SU-DHL-6 (cell line): ENCODE data around the gene PCDHB9.
"Not testable (repeated sequence)": the region's sequence is repeated elsewhere in the genome, so short reads cannot be mapped to it uniquely, and the experiment has no call there.

ENCODE experiments used
- H2AFZ ChIP-seq: fragments of 200-600 bp; sonication (generic); 2 replicates; pipeline ENCODE4 v1.6.1; 2014; ENCODE audit warnings: low read depth, mild to moderate bottlenecking, moderate library complexity, mixed read lengths, antibody characterized with exemption, low read length; ENCODE audit not compliant: severe bottlenecking
- H3F3A ChIP-seq: fragments of 200-600 bp; shearing (Covaris generic); 2 replicates; pipeline ENCODE4 v1.6.0; 2016; ENCODE audit warnings: antibody characterized with exemption, mild to moderate bottlenecking; ENCODE audit not compliant: insufficient read depth
- H3K27ac ChIP-seq: fragments of 200-600 bp; sonication (generic); 2 replicates; pipeline ENCODE4 v1.5.1; 2016; ENCODE audit warnings: low read depth, mild to moderate bottlenecking, low read length, moderate library complexity, mixed read lengths
- H3K27me3 ChIP-seq: fragments of 200-600 bp; sonication (generic), shearing (Covaris generic); 2 replicates; pipeline ENCODE4 v1.6.0; 2014; ENCODE audit warnings: mild to moderate bottlenecking, low read length
- H3K36me3 ChIP-seq: fragments of 200-600 bp; sonication (generic); 2 replicates; pipeline ENCODE4 v1.6.1; 2014; ENCODE audit warnings: mild to moderate bottlenecking, low read length, mixed read lengths
- H3K4me2 ChIP-seq: fragments of 300-600, 200-600 bp; shearing (Covaris generic), sonication (generic); 2 replicates; pipeline ENCODE4 v1.6.0; 2014; ENCODE audit warnings: low read length, low read depth, mild to moderate bottlenecking; ENCODE audit not compliant: poor library complexity, severe bottlenecking
- H3K4me3 ChIP-seq: fragments of 200-600 bp; sonication (generic); 2 replicates; pipeline ENCODE4 v1.5.1; 2014; ENCODE audit warnings: antibody characterized with exemption, low read length, mild to moderate bottlenecking, mixed read lengths; ENCODE audit not compliant: insufficient read depth, poor library complexity, severe bottlenecking
- H3K79me2 ChIP-seq: fragments of 200-600 bp; sonication (generic); 2 replicates; pipeline ENCODE4 v1.6.1; 2014; ENCODE audit warnings: mild to moderate bottlenecking, low read length, moderate library complexity; ENCODE audit not compliant: insufficient read depth
- H3K9ac ChIP-seq: fragments of 200-600 bp; sonication (generic); 2 replicates; pipeline ENCODE4 v1.7.0; 2014; ENCODE audit warnings: mild to moderate bottlenecking, low read length
- H3K9me2 ChIP-seq: fragments of 200-600 bp; sonication (generic); replicated peaks from 2 replicates; pipeline ENCODE4 v1.6.1; 2014; ENCODE audit warnings: low read length; ENCODE audit not compliant: insufficient read depth
- H3K9me3 ChIP-seq: fragments of 200-600 bp; sonication (generic); 2 replicates; pipeline ENCODE4 v1.6.1; 2014; ENCODE audit warnings: low read length, mixed read lengths; ENCODE audit not compliant: insufficient read depth
- H4K20me1 ChIP-seq: fragments of 200-600 bp; sonication (generic); 2 replicates; pipeline ENCODE4 v1.6.1; 2014; ENCODE audit warnings: low read depth, mild to moderate bottlenecking, antibody characterized with exemption, low read length, moderate library complexity, mixed read lengths
- CTCF ChIP-seq: fragments of 200-600 bp; sonication (generic); IDR thresholded peaks from one replicate; pipeline ENCODE4 v1.5.1; 2017; ENCODE audit warnings: antibody characterized with exemption, mild to moderate bottlenecking, low read length, moderate library complexity; ENCODE audit not compliant: insufficient read depth, poor library complexity, severe bottlenecking
- EZH2phosphoT487 ChIP-seq: fragments of 200-600 bp; sonication (generic), shearing (Covaris generic); conservative IDR thresholded peaks from 2 replicates; pipeline ENCODE4 v1.6.1; 2018; ENCODE audit warnings: mild to moderate bottlenecking, antibody characterized with exemption, low read length, moderate library complexity, mixed read lengths

The PCDHB9 gene

DNA sequence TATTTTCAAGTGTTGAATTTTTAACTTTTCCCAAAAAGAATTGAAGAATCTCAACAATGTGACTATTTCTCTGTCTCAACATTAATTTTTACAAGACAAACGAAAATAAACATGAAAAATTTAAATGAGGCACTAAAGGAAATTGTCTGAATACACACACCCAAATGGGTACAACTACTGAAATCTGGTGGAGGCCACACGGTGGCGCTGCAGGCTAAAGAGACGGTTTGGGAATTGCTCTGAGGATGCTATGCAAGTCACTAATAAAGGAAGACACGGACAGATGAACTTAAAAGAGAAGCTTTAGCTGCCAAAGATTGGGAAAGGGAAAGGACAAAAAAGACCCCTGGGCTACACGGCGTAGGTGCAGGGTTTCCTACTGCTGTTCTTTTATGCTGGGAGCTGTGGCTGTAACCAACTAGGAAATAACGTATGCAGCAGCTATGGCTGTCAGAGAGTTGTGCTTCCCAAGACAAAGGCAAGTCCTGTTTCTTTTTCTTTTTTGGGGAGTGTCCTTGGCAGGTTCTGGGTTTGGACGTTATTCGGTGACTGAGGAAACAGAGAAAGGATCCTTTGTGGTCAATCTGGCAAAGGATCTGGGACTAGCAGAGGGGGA, 5.3 kb downstream of the PCDHB9 start, which contains the start of gene PCDHB10:
PCDHB10 (plus strand) TSS at position 244 of the 616 bp plus-strand sequence; CDS start at position 444, 200 bp downstream.
- H4K20me1 ChIP-seq = no peaks in the 10 kb centered on the region
- no peaks in the 10 kb centered on the region for H3K9me2 ChIP-seq
- no peaks in the 10 kb centered on the region for H3K36me3 ChIP-seq
- no peak within 1 kb of the TSS for H3K4me3 ChIP-seq
- H2AFZ ChIP-seq = no peak within 1 kb of the TSS
- H3K9ac ChIP-seq = no peak within 1 kb of the TSS
- H3K27ac ChIP-seq = no peak within 1 kb of the TSS
- H3K79me2 ChIP-seq = no peaks in the 10 kb centered on the region
- no peaks in the 10 kb centered on the region for H3K27me3 ChIP-seq
- no peak within 1 kb of the TSS for H3K4me2 ChIP-seq
- H3F3A ChIP-seq = no peaks in the 10 kb centered on the region
- TF ChIP-seq CTCF (peak; percentile 78), EZH2phosphoT487 (no peak)
- peaks cover 15% of the 10 kb centered on the region for H3K9me3 ChIP-seq

DNA sequence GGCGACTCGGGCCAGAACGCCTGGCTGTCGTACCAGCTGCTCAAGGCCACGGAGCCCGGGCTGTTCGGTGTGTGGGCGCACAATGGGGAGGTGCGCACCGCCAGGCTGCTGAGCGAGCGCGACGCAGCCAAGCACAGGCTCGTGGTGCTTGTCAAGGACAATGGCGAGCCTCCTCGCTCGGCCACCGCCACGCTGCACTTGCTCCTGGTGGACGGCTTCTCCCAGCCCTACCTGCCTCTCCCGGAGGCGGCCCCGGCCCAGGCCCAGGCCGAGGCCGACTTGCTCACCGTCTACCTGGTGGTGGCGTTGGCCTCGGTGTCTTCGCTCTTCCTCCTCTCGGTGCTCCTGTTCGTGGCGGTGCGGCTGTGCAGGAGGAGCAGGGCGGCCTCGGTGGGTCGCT, 7.4 kb downstream of the PCDHB9 start:
- H3K27me3 ChIP-seq, H2AFZ ChIP-seq, H4K20me1 ChIP-seq, H3K4me3 ChIP-seq, H3K9ac ChIP-seq, H3K36me3 ChIP-seq, H3K27ac ChIP-seq, H3K9me2 ChIP-seq, H3K79me2 ChIP-seq, H3K4me2 ChIP-seq, H3F3A ChIP-seq: not testable (repeated sequence)
- H3K9me3 ChIP-seq = peaks cover 19% of the 10 kb centered on the region

DNA sequence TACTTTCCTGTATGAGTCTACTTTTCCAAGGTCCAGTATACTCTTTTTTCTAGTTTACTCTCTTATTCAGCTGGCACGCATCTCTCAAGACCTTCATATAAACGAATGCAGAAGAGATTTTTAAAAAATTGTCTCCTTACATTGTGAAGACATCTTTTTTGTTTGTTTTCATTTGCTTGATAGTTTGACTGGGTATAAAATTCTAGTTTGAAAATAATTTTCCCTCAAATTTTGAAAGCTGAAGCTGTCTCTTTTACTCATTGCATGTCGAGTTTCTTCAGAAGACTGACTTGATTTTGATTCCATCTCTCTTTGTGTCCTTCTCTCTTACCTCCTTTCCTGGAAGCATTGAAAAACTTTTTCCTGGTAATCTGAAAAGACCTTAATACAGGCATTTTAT, 9.4 kb downstream of the PCDHB9 start:
- H3K36me3 ChIP-seq = no peaks in the 10 kb centered on the region
- no peaks in the 10 kb centered on the region for H4K20me1 ChIP-seq
- H2AFZ ChIP-seq = no peak overlapping the region
- TF ChIP-seq EZH2phosphoT487 = no peak
- TF ChIP-seq CTCF = no peak
- H3K9me2 ChIP-seq = no peaks in the 10 kb centered on the region
- no peak overlapping the region for H3K9ac ChIP-seq
- no peaks in the 10 kb centered on the region for H3F3A ChIP-seq
- no peak overlapping the region for H3K27ac ChIP-seq
- no peaks in the 10 kb centered on the region for H3K79me2 ChIP-seq
- H3K4me3 ChIP-seq = no peak overlapping the region
- H3K4me2 ChIP-seq = no peak overlapping the region
- H3K9me3 ChIP-seq = peaks cover 19% of the 10 kb centered on the region
- 0 out of 2 replicates have a peak, but pooled peaks cover 3% of the 10 kb centered on the region for H3K27me3 ChIP-seq

DNA sequence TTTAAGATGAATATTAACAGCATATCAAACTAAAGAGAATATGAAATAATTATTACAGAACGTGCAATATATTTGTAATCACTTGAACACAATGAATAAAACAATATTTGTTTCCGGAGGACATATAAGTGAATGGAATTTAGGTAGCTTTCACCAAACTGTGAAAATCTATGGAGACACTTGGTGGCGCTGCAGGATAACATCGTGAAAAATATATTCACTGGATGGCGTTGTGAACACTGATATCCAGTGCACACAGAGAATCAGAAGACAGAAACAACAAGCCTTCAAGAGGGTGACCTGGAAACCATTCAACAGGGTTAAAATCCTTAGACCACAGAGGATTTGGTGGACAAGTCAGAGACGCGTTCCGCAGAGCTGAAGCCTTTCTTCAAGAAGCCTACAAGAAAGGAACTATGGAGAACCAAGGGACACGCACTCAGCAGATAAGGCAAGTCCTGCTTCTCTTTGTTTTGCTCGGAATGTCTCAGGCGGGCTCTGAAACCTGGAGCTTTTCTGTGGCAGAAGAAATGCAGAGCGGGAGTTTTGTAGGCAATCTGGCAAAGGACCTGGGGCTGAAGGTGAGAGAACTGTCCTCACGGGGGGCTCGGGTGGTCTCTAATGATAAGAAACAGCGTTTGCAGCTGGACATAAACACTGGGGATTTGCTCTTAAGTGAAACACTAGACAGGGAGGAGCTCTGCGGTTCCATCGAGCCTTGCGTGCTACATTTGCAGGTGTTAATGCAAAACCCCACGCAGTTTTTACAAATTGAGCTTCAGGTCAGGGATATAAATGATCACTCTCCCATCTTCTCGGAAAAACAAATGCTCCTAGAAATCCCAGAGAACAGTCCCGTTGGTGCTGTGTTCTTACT, 12.6 kb downstream of the PCDHB9 start, which contains the start of gene PCDHB11:
PCDHB11 (plus strand) TSS at position 269 of the 877 bp plus-strand sequence; CDS start at position 417, 148 bp downstream.
- no peaks in the 10 kb centered on the region for H3K79me2 ChIP-seq
- H3F3A ChIP-seq = no peaks in the 10 kb centered on the region
- H3K9ac ChIP-seq = no peak within 1 kb of the TSS
- H3K36me3 ChIP-seq = no peaks in the 10 kb centered on the region
- no peak for TF ChIP-seq CTCF
- TF ChIP-seq EZH2phosphoT487 = no peak
- H3K9me3 ChIP-seq = peaks cover 19% of the 10 kb centered on the region
- H3K27ac ChIP-seq = no peak within 1 kb of the TSS
- H2AFZ ChIP-seq = no peak within 1 kb of the TSS
- 0 out of 2 replicates have a peak, but pooled peaks cover 3% of the 10 kb centered on the region for H3K27me3 ChIP-seq
- H3K4me2 ChIP-seq = no peak within 1 kb of the TSS
- no peaks in the 10 kb centered on the region for H3K9me2 ChIP-seq
- H4K20me1 ChIP-seq = no peaks in the 10 kb centered on the region
- no peak within 1 kb of the TSS for H3K4me3 ChIP-seq

GRCh38 chr5:141201126-141201525, 14.2 kb downstream of the PCDHB9 start:
- not testable (repeated sequence) for H3K27me3 ChIP-seq, H3K27ac ChIP-seq, H4K20me1 ChIP-seq, H3K4me2 ChIP-seq, H3F3A ChIP-seq, H3K79me2 ChIP-seq, H2AFZ ChIP-seq, H3K4me3 ChIP-seq, H3K36me3 ChIP-seq, H3K9ac ChIP-seq, H3K9me2 ChIP-seq
- H3K9me3 ChIP-seq = peaks cover 15% of the 10 kb centered on the region
